Adrenal gland (tissue), 5 donors: ENCODE measurements around the gene CAMTA1.

Experiments
- POLR2A ChIP-seq, 2 donors: fragments of 450-650 bp; IDR thresholded peaks; one replicate each; pipeline ENCODE4 v1.6.1; 2017; ENCODE audit warnings: antibody characterized with exemption in 2 of 2, mild to moderate bottlenecking in 2 of 2, moderate library complexity in 1 of 2
- TF ChIP-seq, protein P1 (sequence below), 6 experiments: fragments of 450-650 bp in 4 of 6; fragments of 200-600 bp in 2 of 6; sonication (generic) in 1 of 6; IDR thresholded peaks; 1 replicate in 5 of 6; 2 replicates in 1 of 6; pipeline versions ENCODE4 v1.5.1 to v1.8.0; 2016 to 2021; ENCODE audit warnings: antibody characterized with exemption in 6 of 6, mild to moderate bottlenecking in 2 of 6, moderate library complexity in 1 of 6
- donor health status: DM: no; HTN: no; CAD: no.

DNA sequence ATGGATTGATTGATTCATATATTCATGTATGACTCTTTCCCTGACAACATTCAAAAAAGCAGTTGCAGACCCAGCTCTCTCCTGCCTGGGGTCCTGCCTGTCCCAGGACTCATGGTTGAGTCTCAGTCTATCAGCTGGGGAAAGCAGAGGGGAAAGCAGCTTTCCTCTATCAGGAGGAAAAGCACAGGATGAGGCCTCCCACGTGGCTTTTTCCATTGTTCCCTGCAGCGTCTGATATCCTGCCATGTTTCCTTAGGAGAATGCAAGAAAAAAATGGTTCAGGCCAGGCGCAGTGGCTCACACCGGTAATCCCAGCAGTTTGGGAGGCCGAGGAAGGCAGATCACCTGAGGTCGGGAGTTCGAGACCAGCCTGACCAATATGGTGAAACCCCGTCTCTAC, 852.8 kb downstream of the CAMTA1 start:
- TF ChIP-seq POLR2A (IDR thresholded peaks at IDR 0.05), result no peak
- TF ChIP-seq, protein P1, sequence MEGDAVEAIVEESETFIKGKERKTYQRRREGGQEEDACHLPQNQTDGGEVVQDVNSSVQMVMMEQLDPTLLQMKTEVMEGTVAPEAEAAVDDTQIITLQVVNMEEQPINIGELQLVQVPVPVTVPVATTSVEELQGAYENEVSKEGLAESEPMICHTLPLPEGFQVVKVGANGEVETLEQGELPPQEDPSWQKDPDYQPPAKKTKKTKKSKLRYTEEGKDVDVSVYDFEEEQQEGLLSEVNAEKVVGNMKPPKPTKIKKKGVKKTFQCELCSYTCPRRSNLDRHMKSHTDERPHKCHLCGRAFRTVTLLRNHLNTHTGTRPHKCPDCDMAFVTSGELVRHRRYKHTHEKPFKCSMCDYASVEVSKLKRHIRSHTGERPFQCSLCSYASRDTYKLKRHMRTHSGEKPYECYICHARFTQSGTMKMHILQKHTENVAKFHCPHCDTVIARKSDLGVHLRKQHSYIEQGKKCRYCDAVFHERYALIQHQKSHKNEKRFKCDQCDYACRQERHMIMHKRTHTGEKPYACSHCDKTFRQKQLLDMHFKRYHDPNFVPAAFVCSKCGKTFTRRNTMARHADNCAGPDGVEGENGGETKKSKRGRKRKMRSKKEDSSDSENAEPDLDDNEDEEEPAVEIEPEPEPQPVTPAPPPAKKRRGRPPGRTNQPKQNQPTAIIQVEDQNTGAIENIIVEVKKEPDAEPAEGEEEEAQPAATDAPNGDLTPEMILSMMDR (IDR thresholded peaks at IDR 0.05), result no peak
